Left forelimb (tissue), 1 donor: ENCODE measurements around the gene ELOVL1.
A peak's percentile ranks its signal among the peaks of the same experiment; 100 is the strongest.
"Not testable (repeated sequence)": the region's sequence is repeated elsewhere in the genome, so short reads cannot be mapped to it uniquely, and the experiment has no call there.

Source experiments
- DNase-seq: peaks from one replicate; pipeline ENCODE4 v3.0.0-alpha.2; 2018; ENCODE audit warnings: low spot score

The ELOVL1 gene

GRCh38 chr1:43381612-43382011 is 13.8 kb upstream of the ELOVL1 start:
- no peak for DNase-seq

GRCh38 chr1:43379476-43379875 is 11.7 kb upstream of the ELOVL1 start:
- no peak for DNase-seq

GRCh38 chr1:43377831-43378230 is 10.0 kb upstream of the ELOVL1 start:
- no peak for DNase-seq

GRCh38 chr1:43376723-43377235 is 9.0 kb upstream of the ELOVL1 start:
- DNase-seq = no peak

- no peak for DNase-seq
Measured at GRCh38 chr1:43373066-43373940, 5.5 kb upstream of the ELOVL1 start.

GRCh38 chr1:43372172-43372571 is 4.4 kb upstream of the ELOVL1 start:
- DNase-seq = no peak

- no peak for DNase-seq
Measured at GRCh38 chr1:43370564-43370963, 2.8 kb upstream of the ELOVL1 start.

GRCh38 chr1:43369779-43370178 is 2.0 kb upstream of the ELOVL1 start:
- DNase-seq = not testable (repeated sequence)

- no peak for DNase-seq
Measured at GRCh38 chr1:43368646-43369020, 822 bp upstream of the ELOVL1 start.

GRCh38 chr1:43367026-43367903 is 546 bp downstream of the ELOVL1 start:
- no peak for DNase-seq

- DNase-seq = no peak
Measured at GRCh38 chr1:43366601-43367025, 1.2 kb downstream of the ELOVL1 start.

GRCh38 chr1:43366179-43366578 is 1.6 kb downstream of the ELOVL1 start:
- DNase-seq = no peak

GRCh38 chr1:43365678-43366077 is 2.1 kb downstream of the ELOVL1 start:
- no peak for DNase-seq

GRCh38 chr1:43363935-43364525 is 3.8 kb downstream of the ELOVL1 start:
- no peak for DNase-seq

GRCh38 chr1:43363283-43363934 is 4.4 kb downstream of the ELOVL1 start:
- no peak for DNase-seq

GRCh38 chr1:43360616-43361015 is 7.2 kb downstream of the ELOVL1 start:
- no peak for DNase-seq

- DNase-seq = no peak
Measured at GRCh38 chr1:43359696-43360095, 8.1 kb downstream of the ELOVL1 start.

- peak; percentile 99 for DNase-seq
Measured at GRCh38 chr1:43358746-43359693, 8.8 kb downstream of the ELOVL1 start, which contains the start of gene CDC20. TSS of gene CDC20 (plus strand) at chr1:43358981. CDS start at chr1:43359216, 235 bp downstream.

- no peak for DNase-seq
Measured at GRCh38 chr1:43358121-43358745, 9.6 kb downstream of the ELOVL1 start.

GRCh38 chr1:43357251-43357650 is 10.6 kb downstream of the ELOVL1 start:
- no peak for DNase-seq
